ENCODE measurements around the gene ZP1. TPM values are rescaled to one million over a fixed set of nuclear protein-coding genes. Genes with fewer than 3 reads are reported as not detected.

The ZP1 gene
- total and polyA plus RNA-seq, 2 of the 8 experiments (the other 6 are each of a cell fraction or from before 2014, with no cell fraction given), result not detected

GRCh38 chr11:60878245-60879101 is 11.1 kb downstream of the ZP1 start:
- H3K23me2 ChIP-seq (ENCODE audit: low read depth, low read length), result no peaks in the 10 kb centered on the region
- H3K23ac ChIP-seq (ENCODE audit: insufficient read length), result no peak overlapping the region
- H3K79me2 ChIP-seq (ENCODE audit: control insufficient read depth in 1 of 2, insufficient read depth in 2 of 2, low read length in 2 of 2), result no peaks in the 10 kb centered on the region
- H4K5ac ChIP-seq (ENCODE audit: insufficient read length, low read depth, low read length), result no peak overlapping the region
- no peaks in the 10 kb centered on the region for H4K20me1 ChIP-seq (replicated peaks in 1 of 2; ENCODE audit: control insufficient read depth in 1 of 2, insufficient read depth in 2 of 2, low read length in 2 of 2)
- H3K4ac ChIP-seq (replicated peaks; ENCODE audit: insufficient read length, low read depth, low read length), result no peak overlapping the region
- CTCF ChIA-PET (ENCODE audit: partially characterized antibody), result interaction anchor here (0.9 to 9.5 kb wide), 3 partner anchors 10 to 47 kb away, joined by 3 to 52 read pairs (median 6); no protein-coding TSS in a partner anchor
- H3K4me2 ChIP-seq (ENCODE audit: insufficient read depth in 1 of 2, low read depth in 2 of 2, low read length in 2 of 2), result no peak overlapping the region
- H3K36me3 ChIP-seq (ENCODE audit: control insufficient read depth in 2 of 4, insufficient read depth in 4 of 4, low read length in 3 of 4), result peaks cover 0 to 5% (median 0%) of the 10 kb centered on the region in 4 experiments; a peak in 2 of 8 replicates
- TF ChIP-seq SUZ12 (IDR thresholded peaks at IDR 0.05; ENCODE audit: low read length), result no peak
- no peak overlapping the region for H2BK15ac ChIP-seq (ENCODE audit: low read length)
- no peak overlapping the region for H4K91ac ChIP-seq (replicated peaks; ENCODE audit: insufficient read length, low read length)
- no peak overlapping the region for H2BK20ac ChIP-seq (ENCODE audit: low read length)
- WGBS, 2 experiments (ENCODE audit: extremely low coverage in 1 of 2, insufficient coverage in 1 of 2, insufficient read length in 1 of 2, insufficient replicate concordance in 2 of 2, low coverage in 1 of 2, low lambda C conversion rate in 2 of 2, missing lambda C conversion rate in 1 of 2), result 89% methylated on average over 5 of the region's 5 CpGs; no CpG with 5 or more reads in 1 of the 2 experiments
- no peaks in the 10 kb centered on the region for H3K9me3 ChIP-seq (ENCODE audit: insufficient read depth in 2 of 2, low read depth in 1 of 2, low read length in 1 of 2)
- H3K27ac ChIP-seq (ENCODE audit: low read depth, low read length), result no peak overlapping the region
- H3K9ac ChIP-seq (replicated peaks in 1 of 4; ENCODE audit: extremely low read depth in 1 of 4, low read depth in 3 of 4, low read length in 3 of 4), result no peak overlapping the region
- H3K27me3 ChIP-seq (replicated peaks in 1 of 4; ENCODE audit: control insufficient read depth in 3 of 4, extremely low read depth in 1 of 4, insufficient read depth in 3 of 4, low read length in 3 of 4), result no peaks in the 10 kb centered on the region
- no peak overlapping the region for H2AFZ ChIP-seq (ENCODE audit: low read length)
- no peak for DNase-seq (ENCODE audit: low read depth in 1 of 2, low spot score in 2 of 2)
- no peaks in the 10 kb centered on the region; a peak in 1 of 7 replicates for H3K4me1 ChIP-seq (replicated peaks in 1 of 4; ENCODE audit: control insufficient read depth in 3 of 4, insufficient read depth in 4 of 4, low read length in 3 of 4)
- H3K18ac ChIP-seq (ENCODE audit: extremely low read depth, low read length), result no peak overlapping the region
- no peak overlapping the region for H2AK5ac ChIP-seq (ENCODE audit: low read depth, low read length)
- H3K4me3 ChIP-seq (ENCODE audit: extremely low read depth in 1 of 4, insufficient read depth in 2 of 4, low read depth in 3 of 4, low read length in 4 of 4), result no peak overlapping the region
- no peak for FAIRE-seq
- H3K56ac ChIP-seq (replicated peaks; ENCODE audit: insufficient read length, low read depth, low read length), result no peak overlapping the region
- no peak overlapping the region for H2BK120ac ChIP-seq (replicated peaks; ENCODE audit: low read depth, low read length)
- POLR2A ChIA-PET (ENCODE audit: partially characterized antibody), result interaction anchor here (0.8 kb wide), 1 partner anchor 9 kb away, joined by 3 read pairs; no protein-coding TSS in a partner anchor
- no peak overlapping the region for H2BK12ac ChIP-seq (ENCODE audit: low read depth, low read length)
- H3K14ac ChIP-seq (ENCODE audit: insufficient read length), result no peak overlapping the region
- no peaks in the 10 kb centered on the region for H3K79me1 ChIP-seq (ENCODE audit: low read depth, low read length)
- H2BK5ac ChIP-seq (ENCODE audit: low read depth, low read length), result no peak overlapping the region
- no peak overlapping the region for H4K8ac ChIP-seq (ENCODE audit: extremely low read depth, insufficient read depth, low read length)
